Upper lobe of left lung (tissue), 4 donors: ENCODE data around the gene WDR13.

Experiments
- CTCF ChIP-seq, 6 experiments: fragments of 450-650 bp in 4 of 6; fragments of 200-600 bp in 2 of 6; sonication (generic) in 2 of 6; IDR thresholded peaks; one replicate each; pipeline ENCODE4 v1.5.1; 2016 to 2019; ENCODE audit warnings: antibody characterized with exemption in 6 of 6
- POLR2A ChIP-seq, 4 donors: fragments of 450-650 bp; IDR thresholded peaks; one replicate each; pipeline ENCODE4 v1.5.1; 2016 to 2017; ENCODE audit warnings: antibody characterized with exemption in 4 of 4, mild to moderate bottlenecking in 2 of 4
- POLR2AphosphoS5 ChIP-seq, 2 donors: sonication (generic); formaldehyde crosslinking; IDR thresholded peaks; one replicate each; pipeline ENCODE4 v1.5.1; 2017; ENCODE audit warnings: antibody characterized with exemption in 2 of 2

- TF ChIP-seq CTCF (IDR thresholded peaks at IDR 0.05) = no peak
- TF ChIP-seq POLR2AphosphoS5 (IDR thresholded peaks at IDR 0.05) = no peak
- TF ChIP-seq POLR2A (IDR thresholded peaks at IDR 0.05) = no peak
Measured at GRCh38 chrX:48592971-48593370, 4.3 kb upstream of the WDR13 start.
